Nucleus accumbens (tissue), 56 donors: Measurements from ENCODE around the gene PSMB9.

Source experiments
- DNase-seq, 56 donors: peaks; one replicate each; lab custom pipeline; 2025; lab: John Stamatoyannopoulos, UW

The PSMB9 gene

GRCh38 chr6:32889533-32889932 lies 35.5 kb downstream of the PSMB9 start:
- DNase-seq, result no peak

- no peak for DNase-seq
Observed at GRCh38 chr6:32890831-32891230, 36.8 kb downstream of the PSMB9 start.

GRCh38 chr6:32894085-32895005 lies 40.4 kb downstream of the PSMB9 start:
- peak; percentile 31 to 95 (median 87) for DNase-seq

GRCh38 chr6:32895006-32895345 lies 41.0 kb downstream of the PSMB9 start:
- DNase-seq, result no peak

- no peak for DNase-seq
Observed at GRCh38 chr6:32903952-32904351, 50.0 kb downstream of the PSMB9 start.

GRCh38 chr6:32905078-32905477 lies 51.1 kb downstream of the PSMB9 start:
- no peak for DNase-seq

- no peak for DNase-seq
Observed at GRCh38 chr6:32906539-32906938, 52.5 kb downstream of the PSMB9 start.

- no peak for DNase-seq
Observed at GRCh38 chr6:32908897-32909296, 54.9 kb downstream of the PSMB9 start.
